ENCODE data around the gene C5orf24. TPM values are rescaled to one million over a fixed set of nuclear protein-coding genes. Genes with fewer than 3 reads are reported as not detected.

Gene C5orf24
- total and polyA plus RNA-seq, 4 donors, result 14.5 to 48.9 (median 23.4) TPM

- Histone ChIP-seq H3K36me3 (ENCODE audit: control insufficient read depth in 4 of 4, insufficient read depth in 3 of 4, low read depth in 1 of 4, low read length in 3 of 4) (no peaks in the 10 kb centered on the region), H3K4me3 (ENCODE audit: low read depth in 1 of 3, low read length in 3 of 3) (peak within 1 kb of the TSS; percentile 71 to 82 (median 81)), H3K27me3 (ENCODE audit: control insufficient read depth in 4 of 4, insufficient read depth in 4 of 4, low read length in 3 of 4) (no peaks in the 10 kb centered on the region), H3K27ac (ENCODE audit: low read depth in 1 of 2, low read length in 2 of 2) (peak within 1 kb of the TSS; percentile 73 to 87), H3K9ac (ENCODE audit: low read depth in 1 of 2, low read length in 2 of 2) (peak within 1 kb of the TSS; percentile 78 to 89), H3K9me3 (ENCODE audit: control insufficient read depth in 4 of 4, low read length in 3 of 4) (no peaks in the 10 kb centered on the region), H3K4me1 (ENCODE audit: control insufficient read depth in 4 of 4, insufficient read depth in 4 of 4, low read length in 3 of 4) (peaks cover 0 to 11% (median 5%) of the 10 kb centered on the region in 4 donors)
- peak; percentile 86 for DNase-seq (ENCODE audit: low spot score)
- WGBS, result 3% methylated on average over 79 of the region's 79 CpGs
- no peak for TF ChIP-seq REST (IDR thresholded peaks at IDR 0.05)
- TF ChIP-seq SP1 (IDR thresholded peaks at IDR 0.05), result peak; percentile 52
- no peak for TF ChIP-seq JUND (IDR thresholded peaks at IDR 0.05)
- TF ChIP-seq RAD21 (IDR thresholded peaks at IDR 0.05), result peak in 1 of 2 donors; percentile 52
- TF ChIP-seq FOXA1 (IDR thresholded peaks at IDR 0.05), result peak; percentile 35
- peak in 1 of 2 donors; percentile 30 for TF ChIP-seq HNF4A (conservative IDR thresholded peaks at IDR 0.05)
- no peak for TF ChIP-seq FOXA2 (IDR thresholded peaks at IDR 0.05)
- no peak for TF ChIP-seq HNF4G (IDR thresholded peaks at IDR 0.05)
- peak; percentile 63 for TF ChIP-seq TAF1 (conservative IDR thresholded peaks at IDR 0.05)
- no peak for TF ChIP-seq ZBTB33 (IDR thresholded peaks at IDR 0.05)
- TF ChIP-seq YY1 (IDR thresholded peaks at IDR 0.05), result peak; percentile 100
- TF ChIP-seq GABPA (IDR thresholded peaks at IDR 0.05 in 1 of 2, conservative IDR thresholded peaks at IDR 0.05 in 1 of 2), result peak in 1 of 2 donors; percentile 53
- TF ChIP-seq MAX (IDR thresholded peaks at IDR 0.05), result no peak
- TF ChIP-seq RXRA (IDR thresholded peaks at IDR 0.05), result peak; percentile 51 to 88
- TF ChIP-seq NR2F2 (IDR thresholded peaks at IDR 0.05), result peak; percentile 62
- no peak for TF ChIP-seq EGR1 (IDR thresholded peaks at IDR 0.05; ENCODE audit: low read depth in 2 of 2)
- no peak for TF ChIP-seq ATF3 (IDR thresholded peaks at IDR 0.05)
- no peak for TF ChIP-seq CTCF (IDR thresholded peaks at IDR 0.05; ENCODE audit: low read depth, low read length, missing input control)
Measured at GRCh38 chr5:134873987-134874830, 28.4 kb downstream of the C5orf24 start, which contains the start of gene TXNDC15. TSS of gene TXNDC15 (plus strand) at chr5:134874371. CDS start at chr5:134874428, 57 bp downstream.

All from liver (tissue), 9 donors.